H1 (cell line): ENCODE results near the gene TGFB1. TPM values are rescaled to one million over a fixed set of nuclear protein-coding genes. Genes with fewer than 3 reads are reported as not detected.

Experiments
- CTCF ChIA-PET: fragments of 300-600 bp; sonication (Branson Sonifier 250); formaldehyde crosslinking; loops from one replicate; lab custom pipeline; 2021; ENCODE audit not compliant: partially characterized antibody; lab: Charles Lee
- POLR2A ChIA-PET: fragments of 300-600 bp; sonication (Branson Sonifier 250); formaldehyde crosslinking; loops from one replicate; lab custom pipeline; 2021; ENCODE audit warnings: inconsistent platforms; ENCODE audit not compliant: partially characterized antibody; lab: Charles Lee
- DNase-seq, 2 experiments: peaks; one replicate each; pipeline versions ENCODE4 v3.0.0 to v3.0.0-alpha.2; 2010 to 2022; ENCODE audit warnings: low spot score in 2 of 2, low read depth in 1 of 2, mixed read lengths in 1 of 2
- FAIRE-seq: peaks from 2 replicates; lab custom pipeline; 2011; peaks lifted over from hg19 to GRCh38; lab: Jason Lieb, UNC
- H2AFZ ChIP-seq: 2 replicates; pipeline ENCODE4 v1.8.1; 2012; ENCODE audit warnings: low read length, inconsistent platforms
- H2AK5ac ChIP-seq: 2 replicates; pipeline ENCODE4 v1.6.1; 2013; ENCODE audit warnings: low read depth, low read length
- H2BK120ac ChIP-seq: replicated peaks from 2 replicates; pipeline ENCODE3; 2013; ENCODE audit warnings: low read depth, low read length, inconsistent platforms
- H2BK12ac ChIP-seq: 2 replicates; pipeline ENCODE4 v1.6.1; 2013; ENCODE audit warnings: low read depth, low read length
- H2BK15ac ChIP-seq: 2 replicates; pipeline ENCODE4 v1.6.1; 2013; ENCODE audit warnings: low read length
- H2BK20ac ChIP-seq: 2 replicates; pipeline ENCODE4 v1.6.1; 2013; ENCODE audit warnings: low read length
- H2BK5ac ChIP-seq: 2 replicates; pipeline ENCODE4 v1.6.1; 2013; ENCODE audit warnings: low read depth, low read length
- H3K14ac ChIP-seq: 2 replicates; pipeline ENCODE4 v1.6.1; 2013; ENCODE audit warnings: inconsistent platforms; ENCODE audit not compliant: insufficient read length
- H3K18ac ChIP-seq: 2 replicates; pipeline ENCODE4 v1.6.1; 2013; ENCODE audit warnings: low read length; ENCODE audit errors: extremely low read depth
- H3K23ac ChIP-seq: 2 replicates; pipeline ENCODE4 v1.6.1; 2013; ENCODE audit warnings: inconsistent platforms; ENCODE audit not compliant: insufficient read length
- H3K23me2 ChIP-seq: 2 replicates; pipeline ENCODE4 v1.6.1; 2013; ENCODE audit warnings: low read depth, low read length
- H3K27ac ChIP-seq: 2 replicates; pipeline ENCODE4 v1.6.1; 2011; ENCODE audit warnings: low read depth, low read length, inconsistent platforms
- H3K27me3 ChIP-seq, 4 experiments: replicated peaks in 1 of 4; 1 replicate in 1 of 4; 2 replicates in 3 of 4; pipeline versions ENCODE4 v1.6.1 to v1.8.1; 2011 to 2013; ENCODE audit warnings: low read length in 3 of 4, mild to moderate bottlenecking in 3 of 4, inconsistent platforms in 2 of 4, mixed read lengths in 2 of 4, moderate library complexity in 1 of 4; ENCODE audit not compliant: control insufficient read depth in 3 of 4, insufficient read depth in 3 of 4; ENCODE audit errors: extremely low read depth in 1 of 4
- H3K36me3 ChIP-seq, 4 experiments: 2 replicates each; pipeline versions ENCODE4 v1.6.1 to v1.8.1; 2011 to 2013; ENCODE audit warnings: mild to moderate bottlenecking in 4 of 4, low read length in 3 of 4, moderate library complexity in 2 of 4, control low read depth in 1 of 4, inconsistent platforms in 1 of 4; ENCODE audit not compliant: insufficient read depth in 4 of 4, control insufficient read depth in 2 of 4
- H3K4ac ChIP-seq: replicated peaks from 2 replicates; pipeline ENCODE3; 2013; ENCODE audit warnings: low read length, low read depth, mixed read lengths, inconsistent platforms; ENCODE audit not compliant: insufficient read length
- H3K4me1 ChIP-seq, 4 experiments: replicated peaks in 1 of 4; 1 replicate in 1 of 4; 2 replicates in 3 of 4; pipeline versions ENCODE4 v1.6.1 to v1.8.1; 2011 to 2013; ENCODE audit warnings: low read length in 3 of 4, inconsistent platforms in 2 of 4, mixed read lengths in 1 of 4; ENCODE audit not compliant: insufficient read depth in 4 of 4, control insufficient read depth in 3 of 4
- H3K4me2 ChIP-seq, 2 experiments: 2 replicates each; pipeline versions ENCODE4 v1.6.1 to v1.8.1; 2011 to 2013; ENCODE audit warnings: low read depth in 2 of 2, low read length in 2 of 2, control low read depth in 1 of 2, inconsistent platforms in 1 of 2, mild to moderate bottlenecking in 1 of 2; ENCODE audit not compliant: insufficient read depth in 1 of 2
- H3K4me3 ChIP-seq, 4 experiments: fragments of 200-600, 300-600 bp in 1 of 4; sonication (generic), shearing (Covaris generic), sonication (Bioruptor Twin) in 1 of 4; 2 replicates each; pipeline versions ENCODE4 v1.5.1 to v1.8.1; 2011 to 2016; ENCODE audit warnings: low read length in 4 of 4, low read depth in 3 of 4, control low read depth in 2 of 4, inconsistent platforms in 2 of 4, mild to moderate bottlenecking in 2 of 4, mixed read lengths in 1 of 4, moderate library complexity in 1 of 4; ENCODE audit not compliant: insufficient read depth in 2 of 4; ENCODE audit errors: extremely low read depth in 1 of 4
- H3K56ac ChIP-seq: replicated peaks from 2 replicates; pipeline ENCODE3; 2013; ENCODE audit warnings: low read depth, mild to moderate bottlenecking, mixed read lengths, low read length, inconsistent platforms; ENCODE audit not compliant: insufficient read length
- H3K79me1 ChIP-seq: 2 replicates; pipeline ENCODE4 v1.6.1; 2013; ENCODE audit warnings: low read depth, low read length, control low read depth
- H3K79me2 ChIP-seq, 2 experiments: 2 replicates each; pipeline versions ENCODE4 v1.6.1 to v1.8.1; 2012 to 2013; ENCODE audit warnings: low read length in 2 of 2, mild to moderate bottlenecking in 2 of 2, inconsistent platforms in 1 of 2; ENCODE audit not compliant: insufficient read depth in 2 of 2, control insufficient read depth in 1 of 2
- H3K9ac ChIP-seq, 4 experiments: replicated peaks in 1 of 4; 1 replicate in 1 of 4; 2 replicates in 3 of 4; pipeline versions ENCODE4 v1.6.1 to v1.8.1; 2011 to 2013; ENCODE audit warnings: low read depth in 3 of 4, low read length in 3 of 4, control low read depth in 2 of 4, mild to moderate bottlenecking in 2 of 4, moderate library complexity in 2 of 4, inconsistent platforms in 1 of 4; ENCODE audit errors: extremely low read depth in 1 of 4
- H3K9me3 ChIP-seq, 2 experiments: 2 replicates each; pipeline versions ENCODE4 v1.6.1 to v1.8.1; 2012 to 2013; ENCODE audit warnings: mild to moderate bottlenecking in 2 of 2, moderate library complexity in 2 of 2, control low read depth in 1 of 2, inconsistent platforms in 1 of 2, low read depth in 1 of 2, low read length in 1 of 2, mixed read lengths in 1 of 2; ENCODE audit not compliant: insufficient read depth in 2 of 2
- H4K20me1 ChIP-seq, 2 experiments: replicated peaks in 1 of 2; 2 replicates each; pipeline versions ENCODE3 to v1.8.1; 2011 to 2013; ENCODE audit warnings: inconsistent platforms in 2 of 2, low read length in 2 of 2, mild to moderate bottlenecking in 1 of 2; ENCODE audit not compliant: insufficient read depth in 2 of 2, control insufficient read depth in 1 of 2
- H4K5ac ChIP-seq: 2 replicates; pipeline ENCODE4 v1.6.1; 2013; ENCODE audit warnings: low read length, low read depth, mixed read lengths, inconsistent platforms; ENCODE audit not compliant: insufficient read length
- H4K8ac ChIP-seq: 2 replicates; pipeline ENCODE4 v1.8.0; 2013; ENCODE audit warnings: mild to moderate bottlenecking, moderate library complexity, low read length, inconsistent platforms; ENCODE audit not compliant: insufficient read depth; ENCODE audit errors: extremely low read depth
- H4K91ac ChIP-seq: replicated peaks from 2 replicates; pipeline ENCODE3; 2013; ENCODE audit warnings: low read length, mixed read lengths, inconsistent platforms; ENCODE audit not compliant: insufficient read length
- CTCF ChIP-seq, 3 experiments: IDR thresholded peaks; 1 replicate in 2 of 3; 2 replicates in 1 of 3; pipeline versions ENCODE4 v1.5.1 to v1.6.1; 2011; ENCODE audit warnings: low read length in 3 of 3, mild to moderate bottlenecking in 3 of 3, inconsistent platforms in 2 of 3, low read depth in 1 of 3, moderate library complexity in 1 of 3; ENCODE audit not compliant: insufficient read depth in 1 of 3; ENCODE audit errors: control extremely low read depth in 1 of 3
- MAX ChIP-seq: IDR thresholded peaks from 2 replicates; pipeline ENCODE4 v1.6.1; 2012; ENCODE audit warnings: inconsistent platforms
- RAD21 ChIP-seq, 2 experiments: IDR thresholded peaks in 1 of 2; conservative IDR thresholded peaks in 1 of 2; 2 replicates each; pipeline ENCODE4 v1.6.1; 2011; ENCODE audit warnings: low read depth in 2 of 2, low read length in 2 of 2, improper control_type of control experiment in 1 of 2, inconsistent platforms in 1 of 2, mild to moderate bottlenecking in 1 of 2, moderate library complexity in 1 of 2
- SP1 ChIP-seq: IDR thresholded peaks from 2 replicates; pipeline ENCODE4 v1.6.1; 2011; ENCODE audit warnings: low read depth, low read length
- WGBS, 2 experiments: shearing (Covaris generic) in 1 of 2; methylation state at CpG; one replicate each; pipeline versions ENCODE4 v1.1.6 to v1.1.7; 2013 to 2015; ENCODE audit warnings: low lambda C conversion rate in 2 of 2, mixed read lengths in 2 of 2, inconsistent platforms in 1 of 2, low coverage in 1 of 2, missing lambda C conversion rate in 1 of 2; ENCODE audit not compliant: insufficient replicate concordance in 2 of 2, insufficient coverage in 1 of 2, insufficient read length in 1 of 2; ENCODE audit errors: extremely low coverage in 1 of 2, missing lambda C conversion rate in 1 of 2; 5-methylcytosine and 5-hydroxymethylcytosine counted together
- polyA plus RNA-seq, 7 experiments: library from polyadenylated mRNA; depleted of rRNA in 3 of 7; stranded (reverse) in 5 of 7; unstranded in 2 of 7; fragments of >200 nt in 5 of 7; fragments of 200-250 nt in 2 of 7; gene quantifications; 1 replicate in 5 of 7; 2 replicates in 1 of 7; 4 replicates in 1 of 7; pipeline versions ENCODE4 v1.2.1 to v1.2.3, GENCODE V29; 2011 to 2013; ENCODE audit warnings: missing spikeins in 2 of 7, mixed read lengths in 2 of 7
- total RNA-seq: library from RNA; stranded (reverse); fragmentation: NEBNext Ultra II Directional; extraction: Animal tissue kit (Norgen Biotek cat#: 25700); gene quantifications from 2 replicates; pipeline ENCODE4 v1.2.1, GENCODE V29; 2021

TGFB1 gene
- total and polyA plus RNA-seq, 2 of the 8 experiments (the other 6 are each of a cell fraction or from before 2014, with no cell fraction given), result 1.7 to 10.6 TPM

GRCh38 chr19:41341669-41342490 lies 11.8 kb downstream of the TGFB1 start:
- H2BK20ac ChIP-seq, result no peak overlapping the region
- H2AK5ac ChIP-seq, result no peak overlapping the region
- peak overlapping the region; percentile 88; the same call in 1 of the 2 replicates for H4K8ac ChIP-seq
- no peak overlapping the region for H3K14ac ChIP-seq
- H3K79me2 ChIP-seq, result no peaks in the 10 kb centered on the region
- no peak overlapping the region; the same call in 1 of the 2 replicates for H2BK5ac ChIP-seq
- H3K79me1 ChIP-seq, result no peaks in the 10 kb centered on the region
- H3K56ac ChIP-seq, result no peak overlapping the region
- ChIA-PET CTCF (interaction anchor here (0.6 to 1.9 kb wide), 9 partner anchors 9 to 249 kb away, joined by 3 to 7 read pairs (median 3); no protein-coding TSS in a partner anchor), POLR2A (interaction anchor here (1.0 to 1.8 kb wide), 4 partner anchors 15 to 22 kb away, joined by 3 to 4 read pairs (median 4); partner anchors contain the start of gene B9D2)
- H2AFZ ChIP-seq, result no peak overlapping the region
- FAIRE-seq, result no peak
- no peaks in the 10 kb centered on the region for H3K9me3 ChIP-seq
- no peak for DNase-seq
- H3K36me3 ChIP-seq, result no peaks in the 10 kb centered on the region
- H4K91ac ChIP-seq, result no peak overlapping the region
- no peaks in the 10 kb centered on the region for H3K23me2 ChIP-seq
- H3K9ac ChIP-seq, result no peak overlapping the region; a peak in 1 of 7 replicates
- no peak overlapping the region; the same call in 1 of the 2 replicates for H3K18ac ChIP-seq
- no peaks in the 10 kb centered on the region for H3K27me3 ChIP-seq
- no peak for TF ChIP-seq SP1
- peak; percentile 61 to 66 (median 65) for TF ChIP-seq CTCF (IDR thresholded peaks at IDR 0.05; ENCODE audit: control extremely low read depth in 1 of 3, insufficient read depth in 1 of 3, low read depth in 1 of 3, low read length in 3 of 3)
- peak; percentile 58 to 71 for TF ChIP-seq RAD21 (IDR thresholded peaks at IDR 0.05 in 1 of 2, conservative IDR thresholded peaks at IDR 0.05 in 1 of 2; ENCODE audit: low read depth in 2 of 2, low read length in 2 of 2)
- TF ChIP-seq MAX, result peak; percentile 33; the same call in 1 of the 2 replicates
- TF ChIP-seq, all 59 proteins: peak for 3
- Histone ChIP-seq H2BK15ac (peak overlapping the region; percentile 81; the same call in 1 of the 2 replicates), H4K20me1 (no peaks in the 10 kb centered on the region), H3K23ac (no peak overlapping the region), H3K4me1 (peaks cover 0 to 3% (median 0%) of the 10 kb centered on the region in 4 experiments; a peak in 1 of 7 replicates), H2BK12ac (no peak overlapping the region), H3K4me3 (no peak overlapping the region), H3K4me2 (no peak overlapping the region), H4K5ac (no peak overlapping the region), H2BK120ac (no peak overlapping the region), H3K27ac (no peak overlapping the region), H3K4ac (no peak overlapping the region)
- 89% methylated on average over 18 of the region's 20 CpGs; no CpG with 5 or more reads in 1 of the 2 experiments for WGBS, 2 experiments
